ENCODE measurements around the gene PHACTR1. TPM values are rescaled to one million over a fixed set of nuclear protein-coding genes. Genes with fewer than 3 reads are reported as not detected.
"Not testable (repeated sequence)": the region's sequence is repeated elsewhere in the genome, so short reads cannot be mapped to it uniquely, and the experiment has no call there.

The PHACTR1 gene
- total RNA-seq, 2 donors from 2014 or later = 0.14 to 1.6 TPM

GRCh38 chr6:13159822-13160221 lies 443.3 kb downstream of the PHACTR1 start:
- not testable (repeated sequence) for H3K27ac Mint-ChIP-seq; H3K9me3 Mint-ChIP-seq; H3K4me1 Mint-ChIP-seq (ENCODE audit: low read depth in 2 of 2); H3K4me3 Mint-ChIP-seq; H3K36me3 Mint-ChIP-seq; ATAC-seq; DNase-seq (ENCODE audit: low spot score)
- H3K27me3 Mint-ChIP-seq = peaks cover 14 to 18% of the 10 kb centered on the region in 2 donors

DNA sequence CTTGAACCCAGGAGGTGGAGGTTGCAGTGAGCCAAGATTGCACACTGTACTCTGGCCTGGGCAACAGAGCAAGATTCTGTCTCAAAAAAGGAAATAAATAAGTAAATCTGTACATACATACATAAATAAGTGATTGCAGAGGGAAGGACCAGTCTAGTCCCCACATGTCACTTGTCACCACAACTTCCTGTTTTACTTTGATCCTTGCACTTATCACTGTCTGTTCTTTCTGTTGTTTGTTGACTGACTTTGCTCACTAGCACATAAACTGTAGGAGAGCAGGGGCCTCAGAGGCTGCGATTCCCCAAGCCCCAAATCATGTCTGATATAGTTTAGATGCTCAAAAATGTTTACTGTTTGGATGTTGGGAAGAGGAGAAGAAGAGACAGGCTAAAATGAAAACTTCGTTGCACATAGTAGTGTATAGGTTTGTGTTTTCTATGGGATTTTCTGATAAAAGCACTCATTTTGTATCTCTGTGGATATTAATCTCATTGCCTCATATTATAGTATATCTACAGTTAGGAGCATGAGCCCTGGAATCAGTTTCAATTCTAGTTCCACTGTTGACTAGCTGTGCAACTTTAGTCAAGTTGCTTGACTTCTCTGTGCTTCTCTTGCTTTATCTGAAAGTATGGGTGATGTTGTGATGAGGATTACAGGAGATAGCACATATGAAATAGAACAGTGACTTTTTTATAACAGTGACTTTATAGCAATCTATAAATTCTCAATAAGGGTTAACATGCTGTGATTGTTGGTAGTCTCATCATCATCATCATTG lies 446.8 kb downstream of the PHACTR1 start:
- no peak for ATAC-seq
- H3K36me3 Mint-ChIP-seq = no peaks in the 10 kb centered on the region

GRCh38 chr6:13164291-13164690 lies 447.7 kb downstream of the PHACTR1 start:
- Mint-ChIP-seq H3K4me3 (no peak overlapping the region), H3K27me3 (peaks cover 22 to 30% of the 10 kb centered on the region in 2 donors), H3K9me3 (no peaks in the 10 kb centered on the region), H3K36me3 (no peaks in the 10 kb centered on the region), H3K4me1 (ENCODE audit: low read depth in 2 of 2) (peaks cover 5 to 6% of the 10 kb centered on the region in 2 donors), H3K27ac (no peak overlapping the region)
- DNase-seq (ENCODE audit: low spot score) (no peak), ATAC-seq (no peak)

More for the DNA sequence above, 446.8 kb downstream of the PHACTR1 start:
- no peak for DNase-seq (ENCODE audit: low spot score)
- H3K27me3 Mint-ChIP-seq = peaks cover 13 to 26% of the 10 kb centered on the region in 2 donors
- no peak overlapping the region for H3K4me3 Mint-ChIP-seq
- H3K9me3 Mint-ChIP-seq = no peaks in the 10 kb centered on the region
- no peak overlapping the region for H3K27ac Mint-ChIP-seq
- peaks cover 5 to 6% of the 10 kb centered on the region in 2 donors for H3K4me1 Mint-ChIP-seq (ENCODE audit: low read depth in 2 of 2)

GRCh38 chr6:13165502-13166172 lies 449.1 kb downstream of the PHACTR1 start:
- Mint-ChIP-seq H3K4me1 (ENCODE audit: low read depth in 2 of 2) (peaks cover 5 to 6% of the 10 kb centered on the region in 2 donors), H3K4me3 (no peak overlapping the region), H3K9me3 (no peaks in the 10 kb centered on the region), H3K27ac (no peak overlapping the region), H3K27me3 (peaks cover 21 to 33% of the 10 kb centered on the region in 2 donors), H3K36me3 (no peaks in the 10 kb centered on the region)
- DNase-seq (ENCODE audit: low spot score) (no peak), ATAC-seq (no peak)

GRCh38 chr6:13166269-13166668 lies 449.7 kb downstream of the PHACTR1 start:
- DNase-seq (ENCODE audit: low spot score) (no peak), ATAC-seq (no peak)
- H3K27ac Mint-ChIP-seq = no peak overlapping the region
- no peaks in the 10 kb centered on the region for H3K9me3 Mint-ChIP-seq
- H3K27me3 Mint-ChIP-seq = peaks cover 20 to 29% of the 10 kb centered on the region in 2 donors
- H3K36me3 Mint-ChIP-seq = no peaks in the 10 kb centered on the region
- peaks cover 5 to 6% of the 10 kb centered on the region in 2 donors for H3K4me1 Mint-ChIP-seq (ENCODE audit: low read depth in 2 of 2)
- no peak overlapping the region for H3K4me3 Mint-ChIP-seq

DNA sequence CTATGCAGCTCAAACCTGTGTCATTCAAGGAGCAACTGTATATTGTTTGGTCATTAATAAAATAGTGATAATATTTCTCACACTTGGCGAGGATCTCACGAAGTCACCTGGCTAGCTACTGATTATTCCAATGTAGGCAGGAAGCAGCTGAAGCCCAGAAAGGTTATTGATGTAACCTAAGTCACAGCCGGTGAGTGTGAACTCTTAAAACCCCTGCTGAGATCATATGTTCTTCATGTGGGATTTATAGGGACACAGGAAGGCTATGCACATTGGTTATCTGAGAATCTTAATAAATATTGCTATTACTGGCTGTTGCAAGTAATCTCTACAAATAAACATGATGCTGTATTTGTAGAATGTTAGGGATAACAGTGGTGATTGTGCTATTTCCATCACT lies 450.3 kb downstream of the PHACTR1 start:
- ATAC-seq = no peak
- Mint-ChIP-seq H3K36me3 (no peaks in the 10 kb centered on the region), H3K27me3 (peaks cover 17 to 24% of the 10 kb centered on the region in 2 donors), H3K9me3 (no peaks in the 10 kb centered on the region), H3K4me3 (no peak overlapping the region), H3K27ac (no peak overlapping the region), H3K4me1 (ENCODE audit: low read depth in 2 of 2) (peaks cover 5 to 6% of the 10 kb centered on the region in 2 donors)
- DNase-seq (ENCODE audit: low spot score) = no peak

GRCh38 chr6:13172291-13172690 lies 455.7 kb downstream of the PHACTR1 start:
- Mint-ChIP-seq H3K27ac (no peak overlapping the region), H3K9me3 (no peaks in the 10 kb centered on the region), H3K27me3 (peaks cover 21 to 32% of the 10 kb centered on the region in 2 donors), H3K36me3 (no peaks in the 10 kb centered on the region), H3K4me1 (ENCODE audit: low read depth in 2 of 2) (no peaks in the 10 kb centered on the region), H3K4me3 (no peak overlapping the region)
- ATAC-seq (no peak), DNase-seq (ENCODE audit: low spot score) (no peak)

DNA sequence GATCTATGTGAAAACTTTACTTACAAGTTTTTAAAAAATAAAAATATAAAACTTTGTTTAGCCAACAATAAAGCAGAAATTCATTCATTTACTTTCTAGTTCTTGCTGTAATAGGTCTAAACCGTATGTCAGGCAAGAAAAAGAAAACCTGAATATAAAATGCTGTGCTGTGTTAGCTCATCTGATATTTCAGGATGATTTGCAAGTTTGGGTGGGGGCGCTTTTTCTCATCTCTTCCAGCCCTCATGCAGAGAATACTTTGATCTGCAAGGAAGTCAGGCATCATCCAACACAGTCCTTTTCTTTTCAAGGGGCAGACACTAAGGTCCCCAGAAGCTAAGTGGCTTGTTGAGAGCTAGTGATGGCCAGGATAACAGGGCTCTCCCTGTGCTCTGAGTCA lies 458.5 kb downstream of the PHACTR1 start:
- Mint-ChIP-seq H3K9me3 (no peaks in the 10 kb centered on the region), H3K36me3 (no peaks in the 10 kb centered on the region), H3K4me3 (no peak overlapping the region), H3K4me1 (ENCODE audit: low read depth in 2 of 2) (peaks cover 5 to 8% of the 10 kb centered on the region in 2 donors), H3K27me3 (peaks cover 17 to 36% of the 10 kb centered on the region in 2 donors), H3K27ac (no peak overlapping the region)
- ATAC-seq (no peak), DNase-seq (ENCODE audit: low spot score) (no peak)

DNA sequence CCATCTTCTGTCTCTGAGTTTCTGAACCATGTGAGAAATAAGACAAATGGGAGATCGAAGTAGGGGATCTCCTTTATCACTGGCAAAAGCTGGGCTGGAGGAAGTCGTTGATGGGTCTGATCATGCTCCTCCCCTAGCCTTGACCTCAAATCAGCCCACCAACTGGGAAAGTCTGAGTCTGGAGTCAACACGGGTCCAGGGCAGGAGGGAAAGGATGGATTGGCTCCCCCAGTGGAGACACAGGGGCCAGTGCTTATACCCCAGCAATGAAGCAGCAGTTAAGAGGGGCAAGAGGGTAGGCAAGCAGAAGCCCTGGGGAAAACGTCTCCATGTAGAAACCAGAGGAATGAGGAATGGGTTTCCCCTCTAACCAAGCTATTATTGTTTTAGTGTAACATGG lies 459.2 kb downstream of the PHACTR1 start:
- ATAC-seq (no peak), DNase-seq (ENCODE audit: low spot score) (no peak)
- Mint-ChIP-seq H3K4me3 (no peak overlapping the region), H3K27ac (no peak overlapping the region), H3K4me1 (ENCODE audit: low read depth in 2 of 2) (peaks cover 5 to 8% of the 10 kb centered on the region in 2 donors), H3K27me3 (peaks cover 17 to 36% of the 10 kb centered on the region in 2 donors), H3K36me3 (no peaks in the 10 kb centered on the region), H3K9me3 (no peaks in the 10 kb centered on the region)

GRCh38 chr6:13177664-13178063 lies 461.1 kb downstream of the PHACTR1 start:
- peaks cover 17 to 36% of the 10 kb centered on the region in 2 donors for H3K27me3 Mint-ChIP-seq
- peaks cover 5 to 8% of the 10 kb centered on the region in 2 donors for H3K4me1 Mint-ChIP-seq (ENCODE audit: low read depth in 2 of 2)
- H3K4me3 Mint-ChIP-seq = no peak overlapping the region
- DNase-seq (ENCODE audit: low spot score) (no peak), ATAC-seq (no peak)
- H3K36me3 Mint-ChIP-seq = no peaks in the 10 kb centered on the region
- no peaks in the 10 kb centered on the region for H3K9me3 Mint-ChIP-seq
- no peak overlapping the region for H3K27ac Mint-ChIP-seq

DNA sequence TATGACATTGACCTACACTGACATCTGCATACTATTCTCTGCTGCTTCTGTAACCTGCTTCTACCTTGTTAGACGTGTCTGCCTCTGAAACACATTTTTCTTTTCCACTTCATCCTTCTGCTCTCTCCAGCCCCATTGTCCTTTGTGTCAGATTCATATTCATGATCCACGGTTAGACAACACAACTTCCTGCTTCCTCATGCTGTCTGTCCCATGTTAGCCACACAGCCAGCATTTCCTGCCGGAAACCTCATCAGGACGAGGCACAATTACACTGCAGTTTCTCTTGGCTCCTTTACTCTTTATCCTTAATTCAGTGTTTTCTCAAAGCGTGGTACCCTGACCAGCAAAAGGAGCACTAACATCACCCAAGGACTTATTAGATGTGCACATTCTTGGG lies 461.5 kb downstream of the PHACTR1 start:
- H3K27ac Mint-ChIP-seq = no peak overlapping the region
- peaks cover 5 to 8% of the 10 kb centered on the region in 2 donors for H3K4me1 Mint-ChIP-seq (ENCODE audit: low read depth in 2 of 2)
- no peak for ATAC-seq
- H3K4me3 Mint-ChIP-seq = no peak overlapping the region
- H3K9me3 Mint-ChIP-seq = no peaks in the 10 kb centered on the region
- no peak for DNase-seq (ENCODE audit: low spot score)
- peaks cover 17 to 36% of the 10 kb centered on the region in 2 donors for H3K27me3 Mint-ChIP-seq
- no peaks in the 10 kb centered on the region for H3K36me3 Mint-ChIP-seq

DNA sequence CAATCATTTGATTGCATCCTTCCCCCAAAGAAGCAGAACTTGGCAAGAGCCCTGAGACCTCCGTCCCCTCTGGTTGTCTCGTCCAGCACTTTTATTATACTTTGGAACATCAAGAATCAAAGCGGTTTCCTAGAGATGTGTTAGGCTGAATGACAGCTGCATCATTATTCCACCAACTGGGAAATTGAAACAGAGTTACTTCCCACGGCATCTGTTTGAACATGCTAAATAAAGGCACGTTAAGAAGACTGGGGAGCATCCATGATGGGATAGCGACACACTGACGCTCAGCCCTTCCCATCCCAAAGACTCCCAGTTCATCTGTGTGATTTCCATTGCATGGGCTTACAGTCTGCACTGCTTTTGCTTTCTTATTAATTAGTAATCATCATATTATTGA lies 464.0 kb downstream of the PHACTR1 start:
- Mint-ChIP-seq H3K4me1 (ENCODE audit: low read depth in 2 of 2) (peaks cover 5 to 8% of the 10 kb centered on the region in 2 donors), H3K27me3 (peaks cover 20 to 41% of the 10 kb centered on the region in 2 donors), H3K36me3 (no peaks in the 10 kb centered on the region), H3K27ac (no peak overlapping the region), H3K4me3 (no peak overlapping the region), H3K9me3 (no peaks in the 10 kb centered on the region)
- DNase-seq (ENCODE audit: low spot score) = no peak
- ATAC-seq = no peak

DNA sequence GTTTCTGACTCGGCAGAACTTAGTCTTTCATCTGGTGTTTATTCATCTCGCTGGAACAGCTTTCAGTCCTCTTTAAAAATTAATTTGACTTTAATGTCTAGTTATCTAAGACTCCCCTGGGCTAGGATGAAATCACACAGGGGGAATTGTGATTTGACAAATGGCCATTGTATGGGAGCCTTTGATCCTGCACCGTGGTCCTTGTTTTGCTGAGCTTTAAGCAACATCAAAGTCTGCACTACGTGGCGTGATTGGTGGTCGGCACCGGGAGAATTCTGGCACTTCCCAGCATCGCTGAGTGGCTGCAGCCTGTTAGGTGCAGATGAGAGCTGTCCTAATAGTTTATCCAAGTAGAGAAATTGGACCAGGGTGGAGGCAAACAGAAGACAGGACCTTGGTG lies 464.8 kb downstream of the PHACTR1 start:
- Mint-ChIP-seq H3K36me3 (no peaks in the 10 kb centered on the region), H3K9me3 (no peaks in the 10 kb centered on the region), H3K27me3 (peaks cover 17 to 36% of the 10 kb centered on the region in 2 donors), H3K4me3 (no peak overlapping the region), H3K4me1 (ENCODE audit: low read depth in 2 of 2) (peaks cover 5 to 8% of the 10 kb centered on the region in 2 donors), H3K27ac (no peak overlapping the region)
- ATAC-seq (no peak), DNase-seq (ENCODE audit: low spot score) (no peak)

- Mint-ChIP-seq H3K4me3 (no peak overlapping the region), H3K36me3 (no peaks in the 10 kb centered on the region), H3K27ac (no peak overlapping the region), H3K9me3 (no peaks in the 10 kb centered on the region), H3K4me1 (ENCODE audit: low read depth in 2 of 2) (peaks cover 0 to under 1% of the 10 kb centered on the region in 2 donors), H3K27me3 (peaks cover 13 to 28% of the 10 kb centered on the region in 2 donors)
- ATAC-seq (no peak), DNase-seq (ENCODE audit: low spot score) (no peak)
Observed at GRCh38 chr6:13183415-13184088, 467.0 kb downstream of the PHACTR1 start.

Measured in natural killer cell treated with Interleukin-12 subunit alpha and Interleukin-12 subunit beta and Interleukin-15 and Interleukin-18, amount 100 ng/mL, for 72 hours (primary cell).